ENCODE measurements around the gene IL16.
A peak's percentile ranks its signal among the peaks of the same experiment; 100 is the strongest.

IL16 gene

DNA sequence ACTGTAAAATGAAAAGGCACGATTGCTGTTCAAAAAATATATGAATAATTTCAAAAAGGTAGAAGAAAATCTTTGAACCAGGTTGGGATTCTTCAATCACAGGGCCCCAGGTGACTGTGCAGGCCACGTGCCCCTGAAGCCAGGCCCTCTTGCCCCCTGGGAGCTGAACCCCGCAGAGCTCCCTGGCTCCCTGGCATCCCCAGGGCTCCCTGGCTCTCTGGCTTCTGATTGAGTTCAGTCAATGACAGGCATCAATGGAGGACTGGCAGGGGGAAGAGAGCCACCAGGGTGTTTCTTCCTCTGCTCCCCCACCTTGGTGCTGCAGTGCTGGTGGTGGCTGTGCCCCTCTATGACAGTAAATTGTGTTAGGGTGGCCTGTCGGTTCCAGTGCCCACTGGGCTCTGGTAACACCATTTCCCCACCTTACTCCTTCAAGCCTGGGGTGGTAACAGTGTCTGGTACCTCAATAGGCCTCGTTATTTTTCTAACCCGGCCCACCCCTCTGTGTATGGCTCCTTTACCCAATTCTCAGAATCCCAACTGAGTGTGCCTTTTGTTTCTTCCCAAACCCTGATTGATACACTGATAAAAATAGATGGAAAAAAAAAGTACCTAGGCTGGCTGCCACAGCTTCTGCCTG is 64.6 kb downstream of the IL16 start:
- Histone ChIP-seq H3K4me1 (ENCODE audit: control insufficient read depth in 5 of 5, insufficient read depth in 5 of 5, low read length in 5 of 5) (peaks cover 0 to 16% (median 11%) of the 10 kb centered on the region in 5 donors), H3K27ac (ENCODE audit: low read depth, low read length) (no peak overlapping the region), H3K27me3 (ENCODE audit: control insufficient read depth in 5 of 5, insufficient read depth in 4 of 5, low read length in 5 of 5) (no peaks in the 10 kb centered on the region), H3K9me3 (ENCODE audit: control insufficient read depth in 5 of 5, low read length in 5 of 5) (no peaks in the 10 kb centered on the region), H3K36me3 (ENCODE audit: control insufficient read depth in 5 of 5, insufficient read depth in 5 of 5, low read length in 5 of 5) (peaks cover 0 to 6% (median 0%) of the 10 kb centered on the region in 5 donors), H3K9ac (ENCODE audit: low read length in 5 of 5) (no peak overlapping the region), H3K4me3 (ENCODE audit: low read depth in 1 of 5, low read length in 5 of 5) (no peak overlapping the region)

DNA sequence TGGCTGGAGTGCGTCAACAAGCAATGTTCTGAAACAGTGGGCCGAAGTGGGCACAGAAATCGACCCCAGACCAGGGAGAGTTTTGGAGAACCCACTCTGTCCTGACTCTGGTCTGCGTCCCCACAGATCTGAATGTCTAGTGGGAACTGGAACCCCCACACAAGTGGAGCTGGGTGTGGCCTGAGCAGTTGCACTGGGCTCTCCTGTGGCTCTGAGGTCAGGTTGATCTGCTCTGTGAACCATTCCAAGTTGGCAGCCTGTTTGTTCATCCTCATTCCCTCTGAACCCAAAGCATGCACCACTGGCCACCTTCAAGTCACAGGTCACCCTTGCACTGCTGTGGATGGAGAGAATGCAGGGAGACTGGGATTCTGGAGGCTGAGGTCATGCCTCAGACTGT is 66.8 kb downstream of the IL16 start:
- Histone ChIP-seq H3K27ac (ENCODE audit: low read depth, low read length) (no peak overlapping the region), H3K9ac (ENCODE audit: low read length in 5 of 5) (no peak overlapping the region), H3K27me3 (ENCODE audit: control insufficient read depth in 5 of 5, insufficient read depth in 4 of 5, low read length in 5 of 5) (no peaks in the 10 kb centered on the region), H3K9me3 (ENCODE audit: control insufficient read depth in 5 of 5, low read length in 5 of 5) (no peaks in the 10 kb centered on the region), H3K36me3 (ENCODE audit: control insufficient read depth in 5 of 5, insufficient read depth in 5 of 5, low read length in 5 of 5) (peaks cover 0 to 22% (median 14%) of the 10 kb centered on the region in 5 donors), H3K4me1 (ENCODE audit: control insufficient read depth in 5 of 5, insufficient read depth in 5 of 5, low read length in 5 of 5) (peaks cover 0 to 17% (median 11%) of the 10 kb centered on the region in 5 donors), H3K4me3 (ENCODE audit: low read depth in 1 of 5, low read length in 5 of 5) (no peak overlapping the region)

DNA sequence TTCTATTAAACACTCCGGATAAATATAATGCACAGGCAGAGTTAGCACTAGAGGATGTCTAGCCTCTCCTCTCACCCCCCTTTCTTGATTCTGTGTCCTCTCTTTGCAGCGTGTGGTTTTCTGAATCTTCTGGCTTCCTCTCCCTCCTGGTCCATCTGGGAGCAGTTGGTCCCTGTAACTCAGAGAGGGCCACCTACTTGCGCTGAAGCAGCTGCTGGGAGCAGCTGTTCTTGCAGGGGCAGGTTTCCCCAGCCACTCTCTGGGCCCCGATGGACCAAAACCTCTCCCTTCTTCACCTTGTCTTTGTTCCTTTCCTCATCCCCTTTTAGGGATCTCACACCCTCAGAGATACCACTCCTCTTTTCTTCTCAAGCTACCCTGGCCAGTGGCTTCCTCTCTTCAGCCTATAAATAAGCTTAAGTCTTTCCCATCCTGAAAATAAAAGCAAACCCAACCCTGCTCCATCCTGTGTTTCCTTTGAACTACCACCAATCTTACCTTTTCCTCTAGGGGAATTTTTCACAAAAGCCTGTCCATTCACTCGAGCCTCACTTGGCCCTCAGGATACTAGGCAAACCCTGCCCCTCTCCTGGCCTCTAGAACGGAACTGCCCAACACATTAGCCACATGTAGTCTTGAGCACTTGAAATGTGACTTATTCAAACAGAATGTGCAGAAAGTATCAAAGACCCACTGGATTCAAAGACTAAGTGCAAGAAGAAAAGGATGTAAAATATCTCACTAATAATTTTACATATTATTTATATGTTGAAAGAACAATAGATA is 67.6 kb downstream of the IL16 start:
- Histone ChIP-seq H3K9ac (ENCODE audit: low read length in 5 of 5) (no peak overlapping the region), H3K4me1 (ENCODE audit: control insufficient read depth in 5 of 5, insufficient read depth in 5 of 5, low read length in 5 of 5) (peaks cover 0 to 17% (median 11%) of the 10 kb centered on the region in 5 donors), H3K27ac (ENCODE audit: low read depth, low read length) (no peak overlapping the region), H3K36me3 (ENCODE audit: control insufficient read depth in 5 of 5, insufficient read depth in 5 of 5, low read length in 5 of 5) (peaks cover 0 to 30% (median 20%) of the 10 kb centered on the region in 5 donors), H3K4me3 (ENCODE audit: low read depth in 1 of 5, low read length in 5 of 5) (no peak overlapping the region), H3K27me3 (ENCODE audit: control insufficient read depth in 5 of 5, insufficient read depth in 4 of 5, low read length in 5 of 5) (no peaks in the 10 kb centered on the region), H3K9me3 (ENCODE audit: control insufficient read depth in 5 of 5, low read length in 5 of 5) (no peaks in the 10 kb centered on the region)

DNA sequence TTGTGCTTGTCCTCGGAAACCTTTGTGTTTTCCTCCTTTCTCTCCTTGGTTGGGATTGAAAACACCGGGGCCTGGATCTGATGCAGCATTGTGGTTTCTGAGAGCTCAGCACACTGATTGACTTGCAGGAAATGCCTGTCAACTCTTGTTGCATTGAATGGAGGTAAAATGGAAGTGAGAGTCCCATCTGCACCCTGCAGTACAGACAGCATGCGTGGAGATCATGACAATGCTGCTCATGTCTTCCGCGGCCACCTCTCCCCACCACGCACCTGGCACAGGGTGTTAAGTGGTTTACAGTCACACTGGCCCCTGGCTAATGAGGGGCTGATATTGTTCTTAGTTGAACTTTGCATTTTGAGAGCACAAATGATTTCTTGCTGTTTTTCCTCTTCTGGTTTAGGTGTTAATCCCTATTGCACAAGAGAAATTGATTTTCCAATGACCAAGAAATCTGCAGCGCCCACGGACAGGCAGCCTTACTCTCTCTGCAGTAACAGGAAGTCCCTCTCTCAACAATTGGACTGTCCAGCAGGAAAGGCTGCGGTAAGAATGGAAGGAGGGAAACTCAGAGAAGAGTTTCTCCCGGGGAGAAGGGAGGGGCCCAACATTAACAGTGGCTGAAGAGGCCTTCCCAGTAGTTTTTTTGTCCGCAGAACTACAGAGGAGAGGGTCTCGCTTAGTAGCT is 68.7 kb downstream of the IL16 start:
- Histone ChIP-seq H3K27ac (ENCODE audit: low read depth, low read length) (no peak overlapping the region), H3K27me3 (ENCODE audit: control insufficient read depth in 5 of 5, insufficient read depth in 4 of 5, low read length in 5 of 5) (no peaks in the 10 kb centered on the region), H3K9me3 (ENCODE audit: control insufficient read depth in 5 of 5, low read length in 5 of 5) (no peaks in the 10 kb centered on the region), H3K36me3 (ENCODE audit: control insufficient read depth in 5 of 5, insufficient read depth in 5 of 5, low read length in 5 of 5) (peaks cover 0 to 41% (median 27%) of the 10 kb centered on the region in 5 donors), H3K4me3 (ENCODE audit: low read depth in 1 of 5, low read length in 5 of 5) (peak overlapping the region in 3 of 5 donors; percentile 4 to 32 (median 22)), H3K9ac (ENCODE audit: low read length in 5 of 5) (no peak overlapping the region), H3K4me1 (ENCODE audit: control insufficient read depth in 5 of 5, insufficient read depth in 5 of 5, low read length in 5 of 5) (peaks cover 0 to 14% (median 11%) of the 10 kb centered on the region in 5 donors)

DNA sequence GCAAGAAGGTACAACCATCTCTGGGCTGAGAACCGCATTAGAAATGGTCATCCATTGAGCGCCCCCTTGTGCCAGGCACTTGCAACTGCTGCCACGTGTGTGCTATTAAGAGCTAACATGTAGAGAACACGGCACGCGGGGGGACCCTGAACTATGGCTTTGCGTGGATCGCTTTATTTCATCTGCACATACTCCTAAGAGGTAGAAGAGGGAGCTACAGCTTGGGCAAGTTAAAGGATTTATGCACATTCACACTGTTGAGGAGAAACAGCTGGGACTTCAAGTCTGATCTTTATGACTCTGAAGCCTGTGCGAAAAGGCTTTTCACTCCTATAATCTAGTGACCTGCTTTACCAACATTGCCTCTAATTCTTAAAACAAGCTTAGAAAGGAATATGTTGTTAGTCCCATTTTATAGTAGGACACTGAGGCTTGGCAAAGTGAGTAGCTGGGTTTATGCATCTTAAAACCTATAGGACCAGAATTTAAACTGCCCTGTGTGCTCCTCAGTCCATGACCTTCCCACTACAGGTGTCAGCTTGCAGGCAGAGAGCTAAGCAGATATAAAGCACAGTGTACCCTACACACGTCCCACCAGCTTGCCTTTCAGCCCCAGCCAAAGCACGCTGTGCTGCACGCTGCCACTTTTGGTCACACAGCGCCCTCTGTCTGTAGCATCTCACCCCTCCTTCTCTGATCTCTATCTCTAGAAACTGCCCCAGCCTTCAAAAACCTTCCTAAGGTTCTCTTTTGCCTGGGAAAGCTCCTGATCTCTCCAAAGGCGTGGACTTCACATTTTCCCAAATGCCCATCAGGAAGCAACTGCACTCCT is 69.5 kb downstream of the IL16 start:
- Histone ChIP-seq H3K9ac (ENCODE audit: low read length in 5 of 5) (no peak overlapping the region), H3K4me3 (ENCODE audit: low read depth in 1 of 5, low read length in 5 of 5) (peak overlapping the region in 3 of 5 donors; percentile 4 to 32 (median 22)), H3K36me3 (ENCODE audit: control insufficient read depth in 5 of 5, insufficient read depth in 5 of 5, low read length in 5 of 5) (peaks cover 0 to 45% (median 32%) of the 10 kb centered on the region in 5 donors), H3K4me1 (ENCODE audit: control insufficient read depth in 5 of 5, insufficient read depth in 5 of 5, low read length in 5 of 5) (peaks cover 0 to 14% (median 11%) of the 10 kb centered on the region in 5 donors), H3K27ac (ENCODE audit: low read depth, low read length) (no peak overlapping the region), H3K27me3 (ENCODE audit: control insufficient read depth in 5 of 5, insufficient read depth in 4 of 5, low read length in 5 of 5) (no peaks in the 10 kb centered on the region), H3K9me3 (ENCODE audit: control insufficient read depth in 5 of 5, low read length in 5 of 5) (no peaks in the 10 kb centered on the region)

DNA sequence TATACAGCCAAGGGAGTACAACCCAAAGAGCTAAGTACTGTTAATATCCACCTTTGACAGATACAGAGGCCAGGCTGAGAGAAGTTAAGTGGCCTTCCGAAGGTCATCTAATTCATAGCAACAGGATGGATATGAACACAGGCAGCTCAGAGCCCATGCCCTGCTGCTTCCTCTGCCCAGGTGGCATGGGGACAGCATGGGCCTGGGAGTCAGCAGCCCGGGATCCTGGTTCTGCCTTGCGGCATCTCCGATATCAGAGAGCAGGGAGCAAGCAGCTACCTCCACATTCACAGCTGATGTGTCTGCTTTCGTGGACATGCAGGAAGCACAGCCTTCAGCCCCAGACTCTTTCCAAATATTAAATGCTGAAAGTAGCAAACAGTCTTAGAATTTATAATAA is 71.7 kb downstream of the IL16 start:
- Histone ChIP-seq H3K36me3 (ENCODE audit: control insufficient read depth in 5 of 5, insufficient read depth in 5 of 5, low read length in 5 of 5) (peaks cover 0 to 64% (median 45%) of the 10 kb centered on the region in 5 donors), H3K27ac (ENCODE audit: low read depth, low read length) (no peak overlapping the region), H3K9me3 (ENCODE audit: control insufficient read depth in 5 of 5, low read length in 5 of 5) (no peaks in the 10 kb centered on the region), H3K27me3 (ENCODE audit: control insufficient read depth in 5 of 5, insufficient read depth in 4 of 5, low read length in 5 of 5) (no peaks in the 10 kb centered on the region), H3K4me1 (ENCODE audit: control insufficient read depth in 5 of 5, insufficient read depth in 5 of 5, low read length in 5 of 5) (peaks cover 0 to 14% (median 11%) of the 10 kb centered on the region in 5 donors), H3K9ac (ENCODE audit: low read length in 5 of 5) (no peak overlapping the region), H3K4me3 (ENCODE audit: low read depth in 1 of 5, low read length in 5 of 5) (no peak overlapping the region)

DNA sequence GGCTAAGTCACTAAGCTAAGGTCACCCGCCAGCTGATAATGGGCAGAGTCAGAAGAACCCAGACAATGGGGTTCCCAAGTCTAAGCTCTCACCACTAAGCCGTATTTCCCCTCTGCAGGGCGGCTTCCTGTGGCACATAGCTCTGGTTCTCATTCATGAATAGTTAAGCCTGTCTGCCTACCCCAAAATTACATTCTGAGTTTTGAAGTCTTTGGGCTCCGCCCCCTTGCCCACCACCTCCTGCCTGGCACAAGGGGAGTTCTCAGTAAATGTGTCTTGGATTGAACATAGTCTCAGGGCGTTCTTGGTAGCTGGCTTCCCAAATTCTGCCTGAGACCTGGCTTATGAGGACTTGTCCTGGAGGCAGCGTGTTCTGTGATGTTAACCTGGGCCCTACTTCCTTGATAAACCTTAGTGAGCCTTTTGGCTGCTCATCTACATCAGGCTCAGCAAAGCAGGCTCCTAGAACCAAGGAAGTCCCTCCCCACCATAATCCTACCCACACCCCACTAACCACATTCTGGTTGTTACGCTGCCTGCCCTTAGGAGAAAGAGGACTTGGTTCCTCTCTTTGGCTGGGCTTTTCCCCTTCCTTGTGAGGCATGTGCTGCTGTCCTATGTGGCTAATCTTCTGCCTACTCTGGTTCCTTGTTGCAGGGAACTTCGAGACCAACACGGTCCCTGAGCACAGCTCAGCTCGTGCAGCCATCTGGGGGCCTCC is 72.4 kb downstream of the IL16 start:
- peaks cover 0 to 61% (median 51%) of the 10 kb centered on the region in 5 donors for H3K36me3 ChIP-seq (ENCODE audit: control insufficient read depth in 5 of 5, insufficient read depth in 5 of 5, low read length in 5 of 5)
- no peak overlapping the region for H3K4me3 ChIP-seq (ENCODE audit: low read depth in 1 of 5, low read length in 5 of 5)
- H3K9me3 ChIP-seq (ENCODE audit: control insufficient read depth in 5 of 5, low read length in 5 of 5), result no peaks in the 10 kb centered on the region
- H3K27me3 ChIP-seq (ENCODE audit: control insufficient read depth in 5 of 5, insufficient read depth in 4 of 5, low read length in 5 of 5), result no peaks in the 10 kb centered on the region
- peaks cover 0 to 14% (median 11%) of the 10 kb centered on the region in 5 donors for H3K4me1 ChIP-seq (ENCODE audit: control insufficient read depth in 5 of 5, insufficient read depth in 5 of 5, low read length in 5 of 5)
- no peak overlapping the region for H3K9ac ChIP-seq (ENCODE audit: low read length in 5 of 5)
- no peak overlapping the region for H3K27ac ChIP-seq (ENCODE audit: low read depth, low read length)

DNA sequence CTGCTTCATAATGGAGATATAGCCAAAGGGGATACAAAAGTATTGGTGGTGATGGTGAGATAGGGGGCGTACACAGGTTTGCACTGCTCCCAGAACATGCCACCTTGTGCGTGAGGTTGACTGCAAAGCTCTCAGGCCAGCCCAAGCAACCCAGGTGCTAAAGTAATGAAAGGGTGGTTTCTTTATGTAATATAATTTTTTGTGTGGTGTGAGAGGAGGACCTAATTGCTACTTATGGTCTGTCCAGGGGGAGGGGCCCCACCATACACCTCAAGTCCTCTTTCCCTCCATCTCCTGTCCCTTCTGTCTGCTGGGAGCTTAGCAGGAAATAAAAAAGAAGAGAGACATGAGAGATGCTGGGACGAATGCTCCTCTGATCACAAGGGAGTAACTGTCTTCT is 73.5 kb downstream of the IL16 start:
- peaks cover 0 to 61% (median 51%) of the 10 kb centered on the region in 5 donors for H3K36me3 ChIP-seq (ENCODE audit: control insufficient read depth in 5 of 5, insufficient read depth in 5 of 5, low read length in 5 of 5)
- H3K4me1 ChIP-seq (ENCODE audit: control insufficient read depth in 5 of 5, insufficient read depth in 5 of 5, low read length in 5 of 5), result peaks cover 1 to 16% (median 12%) of the 10 kb centered on the region in 5 donors
- no peaks in the 10 kb centered on the region for H3K27me3 ChIP-seq (ENCODE audit: control insufficient read depth in 5 of 5, insufficient read depth in 4 of 5, low read length in 5 of 5)
- H3K27ac ChIP-seq (ENCODE audit: low read depth, low read length), result no peak overlapping the region
- H3K9me3 ChIP-seq (ENCODE audit: control insufficient read depth in 5 of 5, low read length in 5 of 5), result no peaks in the 10 kb centered on the region
- no peak overlapping the region for H3K4me3 ChIP-seq (ENCODE audit: low read depth in 1 of 5, low read length in 5 of 5)
- no peak overlapping the region for H3K9ac ChIP-seq (ENCODE audit: low read length in 5 of 5)
